ENCODE results near the gene XK.
"Not testable (repeated sequence)": the region's sequence is repeated elsewhere in the genome, so short reads cannot be mapped to it uniquely, and the experiment has no call there.

The XK gene

GRCh38 chrX:37685381-37686359 lies at the start of gene XK:
TSS of gene XK (plus strand) at chrX:37685791. CDS start at chrX:37685962, 171 bp downstream.
- peak; percentile 23 for DNase-seq

GRCh38 chrX:37638047-37638446 lies 47.5 kb upstream of the XK start:
- no peak for DNase-seq

GRCh38 chrX:37640142-37640541 lies 45.4 kb upstream of the XK start:
- no peak for DNase-seq

GRCh38 chrX:37641859-37642258 lies 43.7 kb upstream of the XK start:
- DNase-seq: no peak

- no peak for DNase-seq
Observed at GRCh38 chrX:37644381-37645305, 40.9 kb upstream of the XK start.

- no peak for DNase-seq
Observed at GRCh38 chrX:37646254-37646653, 39.3 kb upstream of the XK start.

- not testable (repeated sequence) for DNase-seq
Observed at GRCh38 chrX:37650879-37651278, 34.7 kb upstream of the XK start.

GRCh38 chrX:37651921-37652452 lies 33.6 kb upstream of the XK start:
- no peak for DNase-seq

GRCh38 chrX:37652589-37653231 lies 32.9 kb upstream of the XK start:
- DNase-seq: no peak

GRCh38 chrX:37653397-37654085 lies 32.0 kb upstream of the XK start:
- no peak for DNase-seq

- DNase-seq: no peak
Observed at GRCh38 chrX:37658343-37659030, 27.1 kb upstream of the XK start.

GRCh38 chrX:37659047-37659446 lies 26.5 kb upstream of the XK start:
- DNase-seq: no peak

- DNase-seq: no peak
Observed at GRCh38 chrX:37662181-37662580, 23.4 kb upstream of the XK start.

- no peak for DNase-seq
Observed at GRCh38 chrX:37666516-37666915, 19.1 kb upstream of the XK start.

GRCh38 chrX:37667141-37667540 lies 18.4 kb upstream of the XK start:
- no peak for DNase-seq

GRCh38 chrX:37672563-37672962 lies 13.0 kb upstream of the XK start:
- no peak for DNase-seq

GRCh38 chrX:37676811-37677210 lies 8.8 kb upstream of the XK start:
- no peak for DNase-seq

- DNase-seq: no peak
Observed at GRCh38 chrX:37677243-37677642, 8.3 kb upstream of the XK start.

- DNase-seq: no peak
Observed at GRCh38 chrX:37677765-37678164, 7.8 kb upstream of the XK start.

GRCh38 chrX:37678574-37678973 lies 7.0 kb upstream of the XK start:
- no peak for DNase-seq

- no peak for DNase-seq
Observed at GRCh38 chrX:37679230-37679629, 6.4 kb upstream of the XK start.

GRCh38 chrX:37679888-37680287 lies 5.7 kb upstream of the XK start:
- DNase-seq: no peak

Measured in NCI-H1694 treated with DMSO at 0.1 percent for 48 hours (cell line).